Activated T-cell treated with anti-CD3 and anti-CD28 coated beads for 24 hours (primary cell): ENCODE measurements around the gene CPT1B.
A peak's percentile ranks its signal among the peaks of the same experiment; 100 is the strongest.

Experiments
- DNase-seq: peaks from one replicate; pipeline ENCODE4 v3.0.0-alpha.2; 2020; ENCODE audit warnings: low read depth

The CPT1B gene

GRCh38 chr22:50569896-50570535, 8.2 kb downstream of the CPT1B start:
- DNase-seq: no peak

- DNase-seq: no peak
Observed at GRCh38 chr22:50569041-50569459, 9.2 kb downstream of the CPT1B start.

- no peak for DNase-seq
Observed at GRCh38 chr22:50568626-50569025, 9.6 kb downstream of the CPT1B start.

- DNase-seq: no peak
Observed at GRCh38 chr22:50567721-50568252, 10.4 kb downstream of the CPT1B start.

GRCh38 chr22:50564289-50564688, 13.9 kb downstream of the CPT1B start:
- DNase-seq: no peak

- no peak for DNase-seq
Observed at GRCh38 chr22:50563413-50564160, 14.6 kb downstream of the CPT1B start.

- peak; percentile 96 for DNase-seq
Observed at GRCh38 chr22:50562523-50563412, 15.5 kb downstream of the CPT1B start, which contains the start of gene SYCE3. Gene SYCE3, minus strand, starts transcription at chr22:50562919. Its CDS starts 6,514 bp downstream, at chr22:50556405.

GRCh38 chr22:50561401-50562358, 16.5 kb downstream of the CPT1B start:
- no peak for DNase-seq

GRCh38 chr22:50560034-50560433, 18.2 kb downstream of the CPT1B start:
- DNase-seq: no peak

GRCh38 chr22:50556703-50557102, 21.5 kb downstream of the CPT1B start:
- no peak for DNase-seq

GRCh38 chr22:50553310-50553709, 24.9 kb downstream of the CPT1B start:
- DNase-seq: no peak

GRCh38 chr22:50551160-50551752, 27.0 kb downstream of the CPT1B start:
- no peak for DNase-seq

GRCh38 chr22:50550395-50550794, 27.8 kb downstream of the CPT1B start:
- DNase-seq: no peak

- DNase-seq: no peak
Observed at GRCh38 chr22:50548921-50549790, 29.1 kb downstream of the CPT1B start.

GRCh38 chr22:50548040-50548920, 29.9 kb downstream of the CPT1B start:
- peak; percentile 50 for DNase-seq

GRCh38 chr22:50547263-50547985, 30.8 kb downstream of the CPT1B start:
- no peak for DNase-seq

GRCh38 chr22:50546326-50547262, 31.6 kb downstream of the CPT1B start:
- DNase-seq: no peak
